AG20443 (cell line): ENCODE results near the gene WNT7B.

Source experiments
- DNase-seq: peaks from one replicate; pipeline ENCODE4 v3.0.0; 2012; ENCODE audit warnings: low spot score, mixed read lengths

Gene WNT7B

GRCh38 chr22:45953178-45953577 lies 23.8 kb downstream of the WNT7B start:
- no peak for DNase-seq

- no peak for DNase-seq
Measured at GRCh38 chr22:45952553-45952952, 24.4 kb downstream of the WNT7B start.

GRCh38 chr22:45952151-45952550 lies 24.8 kb downstream of the WNT7B start:
- no peak for DNase-seq

GRCh38 chr22:45949891-45950290 lies 27.1 kb downstream of the WNT7B start:
- no peak for DNase-seq

- DNase-seq, result no peak
Measured at GRCh38 chr22:45949258-45949870, 27.6 kb downstream of the WNT7B start.

- DNase-seq, result no peak
Measured at GRCh38 chr22:45948081-45948648, 28.8 kb downstream of the WNT7B start.

GRCh38 chr22:45946805-45947600 lies 30.0 kb downstream of the WNT7B start:
- no peak for DNase-seq

- no peak for DNase-seq
Measured at GRCh38 chr22:45945621-45946106, 31.3 kb downstream of the WNT7B start.

GRCh38 chr22:45942787-45943493 lies 34.0 kb downstream of the WNT7B start:
- no peak for DNase-seq

- DNase-seq, result no peak
Measured at GRCh38 chr22:45942344-45942743, 34.6 kb downstream of the WNT7B start.

GRCh38 chr22:45938913-45939312 lies 38.0 kb downstream of the WNT7B start:
- DNase-seq, result no peak

GRCh38 chr22:45937960-45938359 lies 39.0 kb downstream of the WNT7B start:
- DNase-seq, result no peak

GRCh38 chr22:45935573-45935972 lies 41.4 kb downstream of the WNT7B start:
- no peak for DNase-seq

GRCh38 chr22:45934659-45935341 lies 42.2 kb downstream of the WNT7B start:
- peak; percentile 83 for DNase-seq

GRCh38 chr22:45934168-45934564 lies 42.8 kb downstream of the WNT7B start:
- no peak for DNase-seq

GRCh38 chr22:45933506-45934167 lies 43.3 kb downstream of the WNT7B start:
- no peak for DNase-seq

GRCh38 chr22:45932071-45932470 lies 44.9 kb downstream of the WNT7B start:
- no peak for DNase-seq

GRCh38 chr22:45931042-45931441 lies 45.9 kb downstream of the WNT7B start:
- no peak for DNase-seq

GRCh38 chr22:45930324-45930723 lies 46.6 kb downstream of the WNT7B start:
- no peak for DNase-seq

GRCh38 chr22:45929649-45930048 lies 47.3 kb downstream of the WNT7B start:
- DNase-seq, result no peak

GRCh38 chr22:45928726-45929368 lies 48.1 kb downstream of the WNT7B start:
- DNase-seq, result no peak
